A673 (cell line): ENCODE results near the gene VAMP1.

Experiments used
- EZH2 ChIP-seq: fragments of 200-600 bp; sonication (generic); IDR thresholded peaks from 2 replicates; pipeline ENCODE4 v1.6.1; 2017; ENCODE audit warnings: borderline replicate concordance, low read depth, mild to moderate bottlenecking, mixed read lengths, antibody characterized with exemption, low read length; ENCODE audit not compliant: poor library complexity, severe bottlenecking
- TF ChIP-seq, protein P1 (sequence below): fragments of 300-800, 200-600 bp; sonication (generic); conservative IDR thresholded peaks from 2 replicates; pipeline ENCODE4 v1.5.1; 2017; ENCODE audit warnings: low read depth, mild to moderate bottlenecking, antibody characterized with exemption, low read length, moderate library complexity, mixed read lengths

DNA sequence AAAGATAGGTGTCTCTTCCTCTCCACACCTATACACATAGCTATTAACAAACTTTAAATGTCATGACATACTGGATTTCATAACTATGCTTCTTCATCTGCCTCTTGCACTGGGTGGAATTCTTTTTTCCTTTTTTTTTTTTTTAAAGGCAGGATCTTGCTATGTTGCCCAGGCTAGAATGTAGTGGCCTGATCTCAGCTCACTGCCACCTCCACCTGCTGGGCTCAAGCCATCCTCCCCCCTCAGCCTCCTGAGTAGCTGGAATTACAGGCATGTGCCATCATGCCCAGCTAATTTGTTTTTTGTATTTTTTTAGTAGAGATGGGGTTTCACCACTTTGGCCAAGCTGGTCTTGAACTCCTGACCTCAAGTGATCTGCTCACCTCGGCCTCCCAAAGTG lies 17.8 kb upstream of the VAMP1 start:
- no peak for TF ChIP-seq EZH2
- TF ChIP-seq, protein P1, sequence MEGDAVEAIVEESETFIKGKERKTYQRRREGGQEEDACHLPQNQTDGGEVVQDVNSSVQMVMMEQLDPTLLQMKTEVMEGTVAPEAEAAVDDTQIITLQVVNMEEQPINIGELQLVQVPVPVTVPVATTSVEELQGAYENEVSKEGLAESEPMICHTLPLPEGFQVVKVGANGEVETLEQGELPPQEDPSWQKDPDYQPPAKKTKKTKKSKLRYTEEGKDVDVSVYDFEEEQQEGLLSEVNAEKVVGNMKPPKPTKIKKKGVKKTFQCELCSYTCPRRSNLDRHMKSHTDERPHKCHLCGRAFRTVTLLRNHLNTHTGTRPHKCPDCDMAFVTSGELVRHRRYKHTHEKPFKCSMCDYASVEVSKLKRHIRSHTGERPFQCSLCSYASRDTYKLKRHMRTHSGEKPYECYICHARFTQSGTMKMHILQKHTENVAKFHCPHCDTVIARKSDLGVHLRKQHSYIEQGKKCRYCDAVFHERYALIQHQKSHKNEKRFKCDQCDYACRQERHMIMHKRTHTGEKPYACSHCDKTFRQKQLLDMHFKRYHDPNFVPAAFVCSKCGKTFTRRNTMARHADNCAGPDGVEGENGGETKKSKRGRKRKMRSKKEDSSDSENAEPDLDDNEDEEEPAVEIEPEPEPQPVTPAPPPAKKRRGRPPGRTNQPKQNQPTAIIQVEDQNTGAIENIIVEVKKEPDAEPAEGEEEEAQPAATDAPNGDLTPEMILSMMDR, result no peak
